ENCODE data around the gene ZNF334. TPM values are rescaled to one million over a fixed set of nuclear protein-coding genes. Genes with fewer than 3 reads are reported as not detected.

Gene ZNF334
- total and polyA plus RNA-seq, 10 donors, result 1.2 to 4.5 (median 2.2) TPM

GRCh38 chr20:46458866-46459750 is 54.3 kb downstream of the ZNF334 start:
- 9 to 13% (median 11%) methylated on average over 28 to 36 of the region's 36 CpGs for WGBS, 5 donors
- Histone ChIP-seq H3K27me3 (replicated peaks in 1 of 7) (peaks cover 0 to 42% (median 6%) of the 10 kb centered on the region in 7 donors), H3K27ac (no peak overlapping the region), H3K36me3 (no peaks in the 10 kb centered on the region), H3K4me3 (peak overlapping the region in 4 of 8 donors; percentile 8 to 56 (median 20)), H3K4me1 (peaks cover 0 to 8% (median 3%) of the 10 kb centered on the region in 6 donors), H3K9me3 (peaks cover 0 to 33% (median 24%) of the 10 kb centered on the region in 8 donors)
- DNase-seq, result no peak
- intact Hi-C loops (cut with DNase I; ENCODE audit: low total_unique reads), result no loop called here
- no peak for TF ChIP-seq POLR2AphosphoS5 (IDR thresholded peaks at IDR 0.05)
- TF ChIP-seq POLR2A (IDR thresholded peaks at IDR 0.05), result no peak
- TF ChIP-seq, protein P1, sequence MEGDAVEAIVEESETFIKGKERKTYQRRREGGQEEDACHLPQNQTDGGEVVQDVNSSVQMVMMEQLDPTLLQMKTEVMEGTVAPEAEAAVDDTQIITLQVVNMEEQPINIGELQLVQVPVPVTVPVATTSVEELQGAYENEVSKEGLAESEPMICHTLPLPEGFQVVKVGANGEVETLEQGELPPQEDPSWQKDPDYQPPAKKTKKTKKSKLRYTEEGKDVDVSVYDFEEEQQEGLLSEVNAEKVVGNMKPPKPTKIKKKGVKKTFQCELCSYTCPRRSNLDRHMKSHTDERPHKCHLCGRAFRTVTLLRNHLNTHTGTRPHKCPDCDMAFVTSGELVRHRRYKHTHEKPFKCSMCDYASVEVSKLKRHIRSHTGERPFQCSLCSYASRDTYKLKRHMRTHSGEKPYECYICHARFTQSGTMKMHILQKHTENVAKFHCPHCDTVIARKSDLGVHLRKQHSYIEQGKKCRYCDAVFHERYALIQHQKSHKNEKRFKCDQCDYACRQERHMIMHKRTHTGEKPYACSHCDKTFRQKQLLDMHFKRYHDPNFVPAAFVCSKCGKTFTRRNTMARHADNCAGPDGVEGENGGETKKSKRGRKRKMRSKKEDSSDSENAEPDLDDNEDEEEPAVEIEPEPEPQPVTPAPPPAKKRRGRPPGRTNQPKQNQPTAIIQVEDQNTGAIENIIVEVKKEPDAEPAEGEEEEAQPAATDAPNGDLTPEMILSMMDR (IDR thresholded peaks at IDR 0.05 in 8 of 11, conservative IDR thresholded peaks at IDR 0.05 in 3 of 11), result no peak

- WGBS, 5 donors, result 87 to 94% (median 91%) methylated on average over 5 of the region's 5 CpGs
- no peak overlapping the region for H3K27ac ChIP-seq
- no peak for TF ChIP-seq POLR2AphosphoS5 (IDR thresholded peaks at IDR 0.05)
- no peak for TF ChIP-seq POLR2A (IDR thresholded peaks at IDR 0.05)
- TF ChIP-seq, protein P1 (IDR thresholded peaks at IDR 0.05 in 8 of 11, conservative IDR thresholded peaks at IDR 0.05 in 3 of 11), result no peak
- H3K4me1 ChIP-seq, result peaks cover 0 to 8% (median 3%) of the 10 kb centered on the region in 6 donors
- no peaks in the 10 kb centered on the region for H3K36me3 ChIP-seq
- no peak overlapping the region for H3K4me3 ChIP-seq
- no peak for DNase-seq
- H3K27me3 ChIP-seq (replicated peaks in 1 of 7), result peaks cover 0 to 36% (median 6%) of the 10 kb centered on the region in 7 donors
- peaks cover 0 to 33% (median 24%) of the 10 kb centered on the region in 8 donors for H3K9me3 ChIP-seq
- intact Hi-C loops (cut with DNase I; ENCODE audit: low total_unique reads), result no loop called here
Measured at GRCh38 chr20:46456255-46457028, 56.9 kb downstream of the ZNF334 start.

- Histone ChIP-seq H3K4me1 (peaks cover 0 to 8% (median 3%) of the 10 kb centered on the region in 6 donors), H3K4me3 (no peak overlapping the region), H3K36me3 (no peaks in the 10 kb centered on the region), H3K9me3 (peaks cover 0 to 33% (median 24%) of the 10 kb centered on the region in 8 donors), H3K27me3 (replicated peaks in 1 of 7) (peaks cover 0 to 35% (median 6%) of the 10 kb centered on the region in 7 donors), H3K27ac (no peak overlapping the region)
- TF ChIP-seq, protein P1 (IDR thresholded peaks at IDR 0.05 in 8 of 11, conservative IDR thresholded peaks at IDR 0.05 in 3 of 11), result no peak
- TF ChIP-seq POLR2AphosphoS5 (IDR thresholded peaks at IDR 0.05) (no peak), POLR2A (IDR thresholded peaks at IDR 0.05) (no peak)
- WGBS, 5 donors, result 76 to 90% (median 85%) methylated on average over 2 of the region's 2 CpGs
- DNase-seq, result no peak
- intact Hi-C loops (cut with DNase I; ENCODE audit: low total_unique reads), result no loop called here
Measured at GRCh38 chr20:46455729-46456128, 57.6 kb downstream of the ZNF334 start.

Other genes starting within 250 kb of the ZNF334 start
- gene CDH22, start 205.1 kb downstream of the ZNF334 start, total RNA-seq, result not detected
- gene CDH22, start 205.1 kb downstream of the ZNF334 start, polyA plus RNA-seq, result not detected
- 10 to 100 TPM; 52.3 to 80.2 (median 70.0) TPM for gene ELMO2, start 106.9 kb downstream of the ZNF334 start, total RNA-seq
- gene ELMO2, start 106.9 kb downstream of the ZNF334 start, polyA plus RNA-seq, result 10 to 100 TPM; 17.2 to 27.3 (median 18.4) TPM
- gene OCSTAMP, start 37.1 kb upstream of the ZNF334 start, total RNA-seq, result not detected
- not detected for gene OCSTAMP, start 37.1 kb upstream of the ZNF334 start, polyA plus RNA-seq
- gene SLC13A3, start 137.9 kb upstream of the ZNF334 start, total RNA-seq, result 1 to 10 TPM in 2 of 7 donors, under 1 TPM in 4, not detected in 1; 0.34 to 1.7 (median 0.64) TPM
- gene SLC13A3, start 137.9 kb upstream of the ZNF334 start, polyA plus RNA-seq, result under 1 TPM; 0.16 to 0.17 (median 0.17) TPM
- gene TP53RK, start 175.9 kb upstream of the ZNF334 start, total RNA-seq, result 10 to 100 TPM; 11.1 to 24.2 (median 13.3) TPM
- 10 to 100 TPM in 1 of 3 donors, 1 to 10 TPM in 2; 6.9 to 11.2 (median 9.4) TPM for gene TP53RK, start 175.9 kb upstream of the ZNF334 start, polyA plus RNA-seq
- gene SLC2A10, start 196.1 kb upstream of the ZNF334 start, total RNA-seq, result 1 to 10 TPM; 2.0 to 7.3 (median 5.0) TPM
- 1 to 10 TPM; 1.9 to 2.6 (median 2.3) TPM for gene SLC2A10, start 196.1 kb upstream of the ZNF334 start, polyA plus RNA-seq